HT1080 (cell line): Measurements from ENCODE around the gene DMD. TPM values are rescaled to one million over a fixed set of nuclear protein-coding genes. Genes with fewer than 3 reads are reported as not detected.
"Not testable (repeated sequence)": the region's sequence is repeated elsewhere in the genome, so short reads cannot be mapped to it uniquely, and the experiment has no call there.

Source experiments
- DNase-seq: peaks from one replicate; pipeline ENCODE4 v3.0.0-alpha.2; 2015; ENCODE audit warnings: low read depth
- total RNA-seq: library from RNA; depleted of rRNA; stranded (reverse); fragments of >200 nt; shearing (Covaris generic); gene quantifications from 2 replicates; pipeline ENCODE4 v1.2.3, GENCODE V29; 2014

Gene DMD
- total RNA-seq, 1 experiment from 2014 or later, result 4.0 TPM

DNA sequence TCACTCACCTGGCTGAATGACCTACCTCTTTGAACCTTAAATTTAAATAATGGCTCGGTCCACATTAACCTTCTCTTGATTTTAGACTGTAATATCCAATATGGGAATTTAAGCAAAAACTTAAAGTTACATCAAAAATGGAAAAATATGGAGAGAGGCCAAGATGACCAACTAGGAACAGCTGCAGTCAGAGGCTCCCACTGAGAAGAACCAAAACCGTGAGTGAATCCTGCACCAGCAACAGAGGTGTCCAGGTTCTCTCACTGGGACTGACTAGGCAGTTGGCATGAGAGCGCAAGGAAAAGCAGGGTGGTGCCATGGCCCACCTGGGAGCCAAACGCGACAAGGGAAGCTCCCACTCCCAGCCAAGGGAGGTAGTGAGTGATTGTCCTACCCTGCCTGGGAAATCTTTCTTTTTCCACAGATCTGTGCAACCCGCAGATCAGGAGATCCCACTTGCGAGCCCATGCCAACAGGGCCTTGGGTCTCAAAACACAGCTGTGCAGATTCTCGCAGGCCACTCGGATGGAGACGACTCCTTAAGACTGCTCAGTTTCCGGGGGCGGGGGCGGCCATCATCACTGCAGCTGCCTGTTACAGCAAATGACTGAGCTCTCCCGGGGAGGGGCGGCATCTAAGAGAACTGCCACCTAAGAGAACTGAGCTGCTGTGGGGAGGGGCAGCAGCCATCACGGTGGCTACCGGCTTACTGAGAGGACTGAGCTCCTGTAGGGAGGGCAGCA, 343.4 kb downstream of the DMD start:
- DNase-seq, result no peak

DNA sequence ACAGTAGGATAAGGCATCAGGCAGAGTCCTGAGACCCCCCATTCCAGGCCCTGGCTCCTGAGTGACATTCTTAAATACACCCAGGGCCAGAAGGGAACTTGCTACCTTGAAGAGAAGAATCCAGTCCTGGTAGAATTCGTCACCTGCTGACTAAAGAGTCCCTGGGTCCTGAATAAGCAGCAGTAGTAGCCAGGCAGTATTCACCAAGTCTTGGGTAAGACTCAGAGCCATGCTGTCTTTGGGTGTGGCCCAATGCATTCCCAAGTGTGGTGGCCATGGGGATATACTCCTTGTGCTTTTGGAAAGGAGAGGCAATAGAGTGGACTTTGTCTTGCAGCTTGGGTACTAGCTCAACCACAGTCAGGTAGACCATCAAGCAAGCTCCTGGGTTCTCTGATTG, 359.1 kb downstream of the DMD start:
- no peak for DNase-seq

DNA sequence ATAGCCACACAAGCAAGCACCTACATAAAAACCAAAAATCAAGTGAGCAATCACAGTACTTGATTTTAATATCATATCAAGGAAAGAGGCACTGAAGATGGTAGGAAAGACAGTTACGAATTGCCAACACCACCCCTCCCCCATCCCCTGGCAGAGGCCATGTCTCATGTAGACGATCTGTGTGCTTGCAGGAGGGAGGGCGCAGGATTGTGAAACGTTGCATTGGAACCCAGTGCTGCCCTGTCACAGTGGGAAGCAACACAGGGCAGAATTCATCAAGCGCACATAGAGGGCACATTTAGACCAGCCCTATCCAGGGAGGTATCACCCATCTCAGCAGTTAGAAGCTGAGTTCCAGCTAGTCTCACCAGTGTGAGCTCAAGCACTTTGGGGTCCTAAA, 359.8 kb downstream of the DMD start:
- DNase-seq, result no peak

DNA sequence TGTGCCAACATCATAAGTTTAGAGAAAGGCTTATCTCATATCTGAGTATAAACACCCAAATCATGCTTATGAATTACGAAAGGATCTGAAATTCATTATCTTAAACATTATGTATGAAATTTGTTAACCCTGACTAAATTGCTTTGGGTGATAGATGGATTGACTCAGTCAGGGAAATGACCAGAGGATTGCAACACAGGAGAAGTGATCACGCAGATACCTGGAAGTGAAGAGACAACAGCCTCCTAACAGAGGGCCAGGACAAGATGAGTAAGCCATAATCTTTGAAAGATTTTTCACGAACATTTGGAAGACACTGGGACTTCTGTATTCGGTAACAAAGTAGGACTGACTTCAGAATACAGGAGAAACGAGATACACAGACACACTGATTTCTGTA, 363.4 kb downstream of the DMD start:
- DNase-seq, result no peak

DNA sequence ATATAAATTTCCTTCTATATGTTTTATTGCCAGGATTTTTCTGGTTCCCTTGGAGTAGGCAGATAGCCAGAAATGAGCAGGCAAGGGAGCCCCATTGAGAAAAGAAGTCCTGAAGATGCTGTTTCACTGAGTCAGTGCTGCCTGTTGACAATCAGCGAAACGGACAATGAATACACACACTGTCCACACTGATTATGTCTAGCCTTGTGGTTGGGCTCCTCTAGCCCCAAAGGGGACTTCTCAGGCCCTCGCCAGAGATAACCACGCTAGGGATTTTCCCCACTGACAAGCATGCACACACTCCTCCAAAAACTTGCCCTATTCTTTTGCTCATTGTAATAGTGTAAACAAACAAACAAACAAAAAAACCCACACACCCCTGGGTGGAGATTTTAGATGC, 369.3 kb downstream of the DMD start:
- no peak for DNase-seq

DNA sequence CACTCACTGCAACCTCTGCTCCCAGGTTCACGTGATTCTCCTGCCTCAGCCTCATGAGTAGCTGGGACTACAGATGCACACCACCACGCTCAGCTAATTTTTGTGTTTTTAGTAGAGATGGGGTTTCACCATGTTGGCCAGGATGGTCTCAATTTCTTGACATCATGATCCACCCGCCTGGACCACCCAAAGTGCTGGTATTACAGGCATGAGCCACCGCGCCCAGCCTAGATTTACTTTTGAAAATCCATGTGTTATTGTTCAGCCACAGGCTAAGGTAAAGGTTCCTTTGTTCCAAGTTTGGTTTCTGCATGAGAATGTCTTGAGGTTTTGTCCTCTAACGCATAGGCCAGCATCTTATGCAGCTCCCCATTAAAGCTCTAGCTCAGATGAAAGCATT, 371.6 kb downstream of the DMD start:
- DNase-seq, result no peak

DNA sequence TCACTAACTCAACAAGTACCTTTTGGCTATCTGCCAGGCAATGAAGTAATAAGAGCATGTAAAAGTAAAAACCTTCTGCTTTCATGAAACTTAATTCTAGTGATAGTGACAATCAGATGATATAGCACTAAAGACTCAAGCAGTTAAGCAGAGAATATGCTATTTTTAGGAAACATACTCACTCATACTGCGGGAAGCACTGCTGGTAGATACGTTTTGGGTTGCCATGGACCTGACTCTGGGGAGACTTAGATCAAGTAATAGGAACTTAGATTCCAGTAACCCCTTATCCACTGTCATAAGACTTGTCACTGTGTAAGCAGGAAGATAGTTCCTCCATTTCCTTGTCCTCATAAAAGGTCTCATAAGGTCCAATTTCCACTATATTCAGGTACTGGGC, 386.3 kb downstream of the DMD start:
- DNase-seq, result no peak

DNA sequence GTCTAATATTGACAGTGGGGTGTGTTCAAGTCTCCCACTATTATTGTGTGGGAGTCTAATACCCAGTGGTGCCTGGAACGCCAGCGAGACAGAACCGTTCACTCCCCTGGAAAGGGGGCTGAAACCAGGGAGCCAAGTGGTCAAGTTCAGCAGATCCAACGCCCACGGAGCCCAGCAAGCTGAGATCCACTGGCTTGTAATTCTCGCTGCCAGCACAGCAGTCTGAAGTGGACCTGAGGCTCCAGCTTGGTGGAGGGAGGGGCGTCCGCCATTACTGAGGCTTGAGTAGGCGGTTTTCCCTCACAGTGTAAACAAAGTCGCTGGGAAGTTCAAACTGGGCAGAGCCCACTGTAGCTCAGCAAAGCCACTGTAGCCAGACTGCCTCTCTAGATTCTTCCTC, 407.3 kb downstream of the DMD start:
- DNase-seq, result no peak

DNA sequence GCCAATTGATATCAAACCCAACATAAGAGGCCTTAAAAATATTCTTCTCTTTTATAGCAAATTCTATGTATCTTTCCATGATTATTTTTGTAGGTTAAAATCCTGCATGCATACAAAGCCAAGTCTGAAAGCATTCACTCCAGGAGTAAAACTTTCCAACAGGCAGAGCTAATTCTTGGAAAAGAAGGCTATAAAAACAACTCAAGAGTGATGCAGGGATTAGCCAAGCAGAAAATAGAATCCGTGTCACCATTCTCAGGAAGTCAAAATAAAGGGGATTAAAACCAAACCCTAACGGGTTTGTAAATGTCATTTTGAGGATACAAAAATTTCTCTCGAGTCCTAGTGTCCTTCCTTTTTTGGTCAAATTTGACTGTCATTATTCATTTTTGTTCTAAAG, 412.4 kb downstream of the DMD start:
- DNase-seq, result no peak

DNA sequence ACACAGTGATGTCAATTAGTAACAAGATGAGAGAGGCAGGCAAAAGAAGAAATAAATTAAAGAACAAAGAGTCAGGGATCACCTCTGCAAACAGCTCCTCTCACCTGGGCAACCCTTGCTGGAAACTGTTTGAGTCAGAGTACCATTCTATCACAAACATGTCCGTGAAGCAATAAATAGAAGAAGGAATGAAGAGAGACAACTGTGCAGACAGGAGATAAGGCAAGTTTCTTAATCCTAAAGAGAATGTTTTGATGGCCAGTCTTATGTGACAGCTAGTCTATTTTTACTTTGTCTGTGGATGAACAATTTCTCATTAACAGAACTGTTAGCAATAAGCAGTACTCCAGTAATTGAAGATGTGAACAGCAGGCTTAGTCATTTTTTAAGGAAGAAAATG, 422.4 kb downstream of the DMD start:
- DNase-seq, result no peak

DNA sequence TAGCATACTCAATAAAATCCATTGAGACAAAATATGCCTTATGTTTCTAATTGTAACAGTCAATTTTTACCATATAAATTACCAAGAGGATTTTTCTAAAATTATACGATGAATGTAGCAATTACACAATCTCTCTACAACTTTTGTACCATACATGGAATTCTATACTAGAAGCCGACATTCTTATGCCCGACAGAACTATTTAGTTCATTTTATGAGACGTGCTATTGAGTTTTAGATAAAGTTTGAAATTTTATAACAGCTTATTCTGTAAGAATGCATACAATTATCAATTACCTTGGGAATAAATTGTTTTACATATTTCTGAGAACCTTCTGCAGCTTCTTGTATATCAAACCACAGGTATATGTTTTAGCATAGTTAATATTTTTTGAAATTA, 431.2 kb downstream of the DMD start:
- DNase-seq, result no peak

DNA sequence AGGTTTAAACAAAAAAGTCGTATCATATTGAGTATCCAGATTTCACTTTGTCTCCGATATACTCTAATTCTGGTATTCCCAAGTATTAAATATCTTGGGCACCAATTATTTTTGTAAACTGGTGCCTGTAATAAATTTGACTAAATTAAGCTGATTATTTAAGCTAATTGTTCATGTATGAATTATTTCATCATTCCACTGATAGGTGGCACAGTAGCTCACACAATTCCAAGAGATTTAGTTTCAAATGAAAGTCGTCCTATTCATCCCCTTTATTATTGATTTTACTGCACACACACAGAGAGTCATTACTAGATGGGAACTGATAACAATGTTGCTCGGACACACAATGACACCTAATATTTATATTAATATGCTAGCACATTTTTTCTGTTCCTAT, 432.4 kb downstream of the DMD start:
- no peak for DNase-seq

DNA sequence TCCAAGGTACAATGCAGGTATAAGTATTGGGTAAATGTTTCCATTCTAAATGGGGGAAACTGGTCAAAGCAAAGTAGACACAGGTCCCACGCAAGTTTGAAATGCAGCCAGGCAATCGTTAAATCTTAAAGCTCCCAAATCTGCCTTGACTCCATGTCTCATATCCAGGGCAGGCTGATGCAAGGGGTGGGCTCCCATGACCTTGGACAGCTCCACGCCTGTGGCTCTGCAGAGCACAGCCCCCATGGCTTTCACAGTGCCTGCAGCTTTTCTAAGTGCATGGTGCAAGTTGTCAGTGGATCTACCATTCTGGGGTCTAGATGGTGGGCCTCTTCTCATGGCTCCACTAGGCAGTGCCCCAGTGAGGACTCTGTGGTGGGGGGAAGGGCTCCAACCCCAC, 436.4 kb downstream of the DMD start:
- no peak for DNase-seq

DNA sequence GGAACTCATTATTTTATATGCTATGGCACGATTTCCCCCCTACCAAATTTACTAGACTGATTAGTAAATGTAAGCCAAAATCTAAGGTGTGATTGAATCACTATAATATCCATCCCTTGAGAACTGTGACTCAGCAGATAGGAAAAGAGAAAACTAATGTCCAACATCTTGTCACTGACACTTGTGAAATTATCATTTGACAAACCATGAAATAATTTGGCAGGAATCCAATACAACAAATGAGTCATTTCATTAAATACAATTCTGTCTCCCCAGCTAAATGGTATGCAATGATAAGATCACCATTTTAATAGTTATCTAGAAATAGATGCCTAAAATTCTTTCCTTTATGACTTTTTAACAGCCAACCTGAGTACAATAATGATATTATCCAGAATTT, 462.3 kb downstream of the DMD start:
- DNase-seq, result no peak

DNA sequence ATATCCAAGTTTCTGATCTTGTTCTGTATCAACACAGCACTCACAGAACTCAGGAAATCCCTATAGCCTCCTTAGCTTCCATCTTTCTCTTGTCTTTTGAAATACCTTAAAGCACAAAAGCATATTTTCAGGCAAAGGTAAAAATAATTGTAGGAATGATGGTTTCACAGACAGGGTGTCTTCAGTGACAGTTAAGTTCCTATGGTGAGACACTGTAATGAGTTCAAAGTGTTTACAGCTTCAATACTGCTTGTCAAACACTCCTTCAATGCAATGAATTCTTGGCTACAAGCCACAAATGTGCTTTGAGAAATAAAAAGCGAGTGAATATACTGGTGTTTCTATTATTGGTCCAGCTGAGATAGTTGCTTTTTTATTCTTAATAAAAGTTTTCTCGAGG, 466.0 kb downstream of the DMD start:
- no peak for DNase-seq

DNA sequence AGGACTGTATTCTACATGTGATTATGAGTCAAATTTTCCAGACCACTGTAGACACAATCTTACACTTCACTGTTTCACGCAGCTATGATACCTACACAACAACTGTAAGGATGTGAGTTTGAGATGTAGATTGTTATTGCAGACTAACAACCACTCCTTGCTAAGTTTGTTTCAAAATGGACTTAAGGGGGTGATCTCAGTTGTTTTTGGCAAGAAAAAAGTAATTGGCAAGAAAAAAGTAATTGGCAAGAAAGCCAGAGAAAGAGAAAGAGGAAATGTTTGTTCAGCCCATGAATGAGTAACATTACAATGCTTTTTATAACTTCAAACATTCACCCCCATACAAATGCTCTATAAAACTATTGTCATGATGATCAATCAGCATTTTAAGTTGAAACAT, 466.4 kb downstream of the DMD start:
- no peak for DNase-seq

DNA sequence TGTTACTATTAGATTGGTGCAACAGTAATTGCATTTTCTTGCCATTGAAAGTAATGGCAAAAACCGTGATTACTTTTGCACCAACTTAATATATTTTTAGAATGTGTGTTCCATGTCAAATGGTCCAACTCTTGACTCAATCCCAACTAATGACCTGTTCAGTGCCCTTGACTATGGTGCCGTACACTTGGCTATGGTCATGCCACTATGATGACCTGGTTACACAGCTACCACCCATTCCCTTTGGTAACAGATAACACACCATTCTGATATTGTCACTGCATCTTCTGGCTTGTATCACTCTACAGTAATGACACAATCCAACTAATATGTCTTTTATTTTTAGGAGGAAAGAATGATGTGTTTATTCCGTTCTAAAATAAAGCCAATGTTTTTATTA, 469.4 kb downstream of the DMD start:
- no peak for DNase-seq

DNA sequence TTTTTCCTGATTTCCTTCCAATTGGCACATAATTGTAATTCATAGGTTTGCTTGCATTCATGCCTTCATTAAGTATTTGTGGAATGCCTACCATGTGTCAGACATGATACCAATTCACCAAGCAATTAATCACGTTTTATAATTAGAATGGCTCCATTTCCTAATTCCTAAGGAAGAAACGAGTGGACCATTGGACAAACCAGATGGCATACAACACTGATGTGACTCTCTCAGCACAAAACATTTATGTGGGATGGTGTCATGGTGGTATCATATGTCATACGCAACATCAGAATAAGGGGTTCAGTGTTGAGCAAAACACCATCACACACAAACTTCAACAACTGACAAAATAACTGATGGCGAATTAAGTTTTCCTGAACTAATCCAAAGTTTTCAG, 502.8 kb downstream of the DMD start:
- no peak for DNase-seq

DNA sequence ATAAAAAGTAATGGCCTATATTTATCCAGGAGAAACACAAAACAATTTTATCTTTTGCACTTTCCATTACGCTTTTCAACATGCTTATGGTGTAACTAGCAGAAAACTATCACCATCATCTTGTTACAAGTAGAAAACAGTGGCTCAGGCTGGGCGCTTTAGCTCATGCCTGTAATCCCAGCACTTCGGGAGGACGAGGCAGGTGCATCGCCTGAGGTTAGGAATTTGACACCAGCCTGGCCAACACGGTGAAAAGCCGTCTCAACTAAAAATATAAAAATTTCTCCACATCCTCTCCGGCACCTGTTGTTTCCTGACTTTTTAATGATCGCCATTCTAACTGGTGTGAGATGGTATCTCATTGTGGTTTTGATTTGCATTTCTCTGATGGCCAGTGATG, 506.0 kb downstream of the DMD start:
- not testable (repeated sequence) for DNase-seq

DNA sequence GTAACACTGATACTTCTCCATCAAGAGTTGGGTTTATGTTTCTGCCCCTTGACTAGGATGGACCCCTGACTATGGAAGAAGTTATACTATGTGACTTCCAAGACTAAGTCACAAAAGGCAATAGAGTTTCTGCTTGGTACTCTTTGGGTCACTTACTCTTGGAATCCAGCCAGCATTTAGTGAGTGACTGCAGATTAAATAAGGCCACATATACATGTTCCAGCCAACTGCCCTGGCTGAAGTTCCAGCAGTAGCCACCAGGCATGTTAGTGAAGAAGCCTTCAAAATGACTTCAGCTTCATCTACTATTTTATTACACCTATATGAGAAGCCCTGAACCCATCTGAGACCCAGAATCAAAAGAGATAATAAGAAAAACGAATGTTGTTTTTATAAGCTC, 524.0 kb downstream of the DMD start:
- no peak for DNase-seq

DNA sequence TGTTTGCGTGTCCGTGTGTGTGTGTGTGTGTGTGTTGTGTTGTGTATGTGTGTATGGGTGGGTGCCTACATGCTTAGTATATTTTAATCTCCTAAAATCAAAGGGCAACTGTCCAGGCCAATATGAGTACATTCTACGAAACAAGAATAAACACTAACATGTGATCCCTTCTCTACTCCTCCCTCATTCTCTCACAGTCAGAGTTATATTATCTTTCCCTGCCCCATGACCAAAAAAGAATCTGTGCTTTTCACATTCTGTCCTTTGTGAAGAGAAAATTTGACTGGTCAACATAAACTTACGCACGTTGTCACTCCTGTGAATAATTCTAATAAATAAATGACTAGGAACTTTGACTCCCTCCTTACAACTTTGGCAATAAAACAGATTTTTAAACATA, 532.9 kb downstream of the DMD start:
- no peak for DNase-seq

DNA sequence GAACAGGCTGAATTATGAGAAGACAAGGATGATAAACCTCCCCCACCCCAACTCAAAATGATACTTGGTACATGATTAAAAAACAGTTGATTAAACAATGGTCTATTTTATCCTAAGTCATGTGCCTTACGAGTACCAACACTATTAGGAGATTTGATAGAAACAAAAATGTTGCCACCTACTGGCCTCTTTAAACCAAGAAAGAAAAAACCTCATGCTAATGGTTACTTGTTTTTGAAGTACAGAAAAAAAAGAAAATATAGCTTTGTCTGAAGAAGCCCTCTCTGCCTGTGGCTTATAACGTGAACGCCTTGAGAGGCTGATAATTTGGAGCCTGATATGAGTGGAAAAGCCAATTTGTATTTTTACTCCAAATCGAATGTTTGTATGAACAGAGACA, 538.2 kb downstream of the DMD start:
- DNase-seq, result peak; percentile 9

DNA sequence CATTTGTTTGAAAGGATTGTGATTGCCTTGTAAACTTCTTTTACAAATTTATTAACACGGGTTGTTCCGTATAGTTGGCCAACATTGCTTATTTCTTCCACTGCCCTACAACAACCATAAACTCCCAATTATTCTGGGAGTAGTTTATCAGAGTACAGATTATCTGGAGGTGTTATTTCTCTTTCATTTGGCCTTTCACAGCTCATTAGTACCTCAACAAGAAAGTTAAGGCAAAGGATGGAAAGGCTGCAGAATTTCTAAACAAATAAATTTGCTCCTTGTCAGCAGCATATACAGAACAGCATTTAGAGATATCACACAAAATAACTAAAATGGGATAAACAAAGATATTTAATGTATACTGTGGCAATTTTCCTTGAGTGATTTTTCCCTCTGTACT, 548.8 kb downstream of the DMD start:
- no peak for DNase-seq
